Transverse colon (tissue), 4 donors: Measurements from ENCODE around the gene BMPER. TPM values are rescaled to one million over a fixed set of nuclear protein-coding genes. Genes with fewer than 3 reads are reported as not detected.

ENCODE experiments used
- DNase-seq: peaks from one replicate; pipeline ENCODE4 v3.0.0-alpha.2; 2019
- H3K27ac ChIP-seq, 4 donors: fragments of 200-600 bp; sonication (generic); 2 replicates each; pipeline ENCODE4 v1.5.1; 2016 to 2018; ENCODE audit warnings: inconsistent platforms in 4 of 4
- H3K27me3 ChIP-seq: fragments of 200-600 bp; sonication (generic); 2 replicates; pipeline ENCODE4 v1.5.1; 2017; ENCODE audit warnings: inconsistent platforms
- H3K36me3 ChIP-seq, 4 donors: fragments of 200-600 bp; sonication (generic); 2 replicates each; pipeline ENCODE4 v1.5.1; 2017 to 2019; ENCODE audit warnings: inconsistent platforms in 4 of 4
- H3K4me1 ChIP-seq, 4 donors: fragments of 200-600 bp; sonication (generic); 2 replicates each; pipeline ENCODE4 v1.5.1; 2017 to 2020; ENCODE audit warnings: inconsistent platforms in 4 of 4
- H3K4me3 ChIP-seq, 4 donors: fragments of 200-600 bp; sonication (generic); 1 replicate in 1 of 4; 2 replicates in 3 of 4; pipeline versions ENCODE4 v1.5.1 to v1.6.1; 2017 to 2019; ENCODE audit warnings: inconsistent platforms in 4 of 4
- H3K9me3 ChIP-seq, 2 donors: fragments of 200-600 bp; sonication (generic); 2 replicates each; pipeline ENCODE4 v1.5.1; 2017 to 2019; ENCODE audit warnings: inconsistent platforms in 2 of 2
- EP300 ChIP-seq: sonication (generic); formaldehyde crosslinking; IDR thresholded peaks from one replicate; pipeline ENCODE4 v1.6.1; 2017; ENCODE audit warnings: antibody characterized with exemption, low read depth
- POLR2A ChIP-seq: fragments of 450-650 bp; IDR thresholded peaks from one replicate; pipeline ENCODE4 v1.6.1; 2016; ENCODE audit warnings: antibody characterized with exemption, mild to moderate bottlenecking, moderate library complexity
- POLR2AphosphoS5 ChIP-seq, 3 donors: sonication (generic); formaldehyde crosslinking; IDR thresholded peaks; one replicate each; pipeline ENCODE4 v1.6.1; 2016; ENCODE audit warnings: antibody characterized with exemption in 3 of 3
- WGBS, 2 donors: methylation state at CpG; one replicate each; pipeline ENCODE4 v1.1.5; 2018; ENCODE audit warnings: low coverage in 1 of 2; 5-methylcytosine and 5-hydroxymethylcytosine counted together
- in situ Hi-C, 4 donors: fragments of 200-750 bp; cut with MboI; loops; one replicate each; pipeline versions ENCODE4 v1.15.0 to v1.15.1; 2017; ENCODE audit warnings: low sequenced_read_pairs in 3 of 4, low pct_ligation_motif_present in 1 of 4, low pct_unique_long_range_greater_than_20kb in 1 of 4
- intact Hi-C: fragments of 100-400 bp; cut with DNase I; formaldehyde crosslinking; loops from one replicate; pipeline ENCODE4 v1.15.1; 2023; ENCODE audit warnings: low total_unique reads
- total RNA-seq, 4 donors: library from RNA; depleted of rRNA; stranded (reverse); fragments of >200 nt; gene quantifications; one replicate each; pipeline ENCODE4 v1.1.0, GENCODE V29; 2016
- TF ChIP-seq, protein P1 (sequence below), 5 experiments: fragments of 200-600 bp in 3 of 5; fragments of 450-650 bp in 2 of 5; sonication (generic) in 3 of 5; IDR thresholded peaks; 1 replicate in 2 of 5; 2 replicates in 3 of 5; pipeline ENCODE4 v1.5.1; 2016 to 2017; ENCODE audit warnings: antibody characterized with exemption in 5 of 5, inconsistent platforms in 3 of 5, mild to moderate bottlenecking in 2 of 5, moderate library complexity in 1 of 5

Gene BMPER
- total RNA-seq, 4 donors from 2014 or later = 1.00 to 2.5 (median 1.8) TPM

GRCh38 chr7:34087892-34088891 is 182.9 kb downstream of the BMPER start:
- Histone ChIP-seq H3K9me3 (no peaks in the 10 kb centered on the region), H3K27me3 (no peaks in the 10 kb centered on the region), H3K4me3 (no peak overlapping the region), H3K27ac (no peak overlapping the region), H3K36me3 (no peaks in the 10 kb centered on the region), H3K4me1 (no peaks in the 10 kb centered on the region)
- 89 to 100% methylated on average over 4 to 10 of the region's 10 CpGs for WGBS, 2 donors
- DNase-seq = peak; percentile 37
- intact Hi-C loops (no loop called here), in situ Hi-C loops (loop anchor here in 1 of 4 donors (25.0 kb wide), 1 partner anchor 99 kb away; no protein-coding TSS in a partner anchor)
- TF ChIP-seq POLR2A (no peak), EP300 (no peak)
- TF ChIP-seq, protein P1, sequence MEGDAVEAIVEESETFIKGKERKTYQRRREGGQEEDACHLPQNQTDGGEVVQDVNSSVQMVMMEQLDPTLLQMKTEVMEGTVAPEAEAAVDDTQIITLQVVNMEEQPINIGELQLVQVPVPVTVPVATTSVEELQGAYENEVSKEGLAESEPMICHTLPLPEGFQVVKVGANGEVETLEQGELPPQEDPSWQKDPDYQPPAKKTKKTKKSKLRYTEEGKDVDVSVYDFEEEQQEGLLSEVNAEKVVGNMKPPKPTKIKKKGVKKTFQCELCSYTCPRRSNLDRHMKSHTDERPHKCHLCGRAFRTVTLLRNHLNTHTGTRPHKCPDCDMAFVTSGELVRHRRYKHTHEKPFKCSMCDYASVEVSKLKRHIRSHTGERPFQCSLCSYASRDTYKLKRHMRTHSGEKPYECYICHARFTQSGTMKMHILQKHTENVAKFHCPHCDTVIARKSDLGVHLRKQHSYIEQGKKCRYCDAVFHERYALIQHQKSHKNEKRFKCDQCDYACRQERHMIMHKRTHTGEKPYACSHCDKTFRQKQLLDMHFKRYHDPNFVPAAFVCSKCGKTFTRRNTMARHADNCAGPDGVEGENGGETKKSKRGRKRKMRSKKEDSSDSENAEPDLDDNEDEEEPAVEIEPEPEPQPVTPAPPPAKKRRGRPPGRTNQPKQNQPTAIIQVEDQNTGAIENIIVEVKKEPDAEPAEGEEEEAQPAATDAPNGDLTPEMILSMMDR (IDR thresholded peaks at IDR 0.05) = peak; percentile 23 to 44 (median 43)

- Histone ChIP-seq H3K27ac (no peak overlapping the region), H3K4me1 (no peaks in the 10 kb centered on the region), H3K4me3 (no peak overlapping the region), H3K9me3 (no peaks in the 10 kb centered on the region), H3K36me3 (no peaks in the 10 kb centered on the region), H3K27me3 (no peaks in the 10 kb centered on the region)
- 47 to 64% methylated on average over 2 to 5 of the region's 5 CpGs for WGBS, 2 donors
- in situ Hi-C loops (loop anchor here in 1 of 4 donors (25.0 kb wide), 1 partner anchor 96 kb away; no protein-coding TSS in a partner anchor), intact Hi-C loops (no loop called here)
- TF ChIP-seq, protein P1 (IDR thresholded peaks at IDR 0.05) = no peak
- no peak for TF ChIP-seq POLR2A
- TF ChIP-seq EP300 = no peak
- no peak for TF ChIP-seq POLR2AphosphoS5 (IDR thresholded peaks at IDR 0.05)
- no peak for DNase-seq
These were observed 185.5 kb downstream of the BMPER start for GRCh38 chr7:34090816-34091215.

- in situ Hi-C loops = loop anchor here in 1 of 4 donors (25.0 kb wide), 1 partner anchor 96 kb away; no protein-coding TSS in a partner anchor
- 24 to 30% methylated on average over 4 of the region's 4 CpGs for WGBS, 2 donors
- intact Hi-C loops = no loop called here
- no peaks in the 10 kb centered on the region for H3K36me3 ChIP-seq
- DNase-seq = peak; percentile 26
- no peaks in the 10 kb centered on the region for H3K4me1 ChIP-seq
- no peak overlapping the region for H3K4me3 ChIP-seq
- TF ChIP-seq POLR2A (no peak), POLR2AphosphoS5 (IDR thresholded peaks at IDR 0.05) (no peak)
- TF ChIP-seq, protein P1 (IDR thresholded peaks at IDR 0.05) = peak; percentile 29 to 43 (median 36)
- H3K9me3 ChIP-seq = no peaks in the 10 kb centered on the region
- no peaks in the 10 kb centered on the region for H3K27me3 ChIP-seq
- H3K27ac ChIP-seq = no peak overlapping the region
These were observed 186.1 kb downstream of the BMPER start for GRCh38 chr7:34091321-34091917.

DNA sequence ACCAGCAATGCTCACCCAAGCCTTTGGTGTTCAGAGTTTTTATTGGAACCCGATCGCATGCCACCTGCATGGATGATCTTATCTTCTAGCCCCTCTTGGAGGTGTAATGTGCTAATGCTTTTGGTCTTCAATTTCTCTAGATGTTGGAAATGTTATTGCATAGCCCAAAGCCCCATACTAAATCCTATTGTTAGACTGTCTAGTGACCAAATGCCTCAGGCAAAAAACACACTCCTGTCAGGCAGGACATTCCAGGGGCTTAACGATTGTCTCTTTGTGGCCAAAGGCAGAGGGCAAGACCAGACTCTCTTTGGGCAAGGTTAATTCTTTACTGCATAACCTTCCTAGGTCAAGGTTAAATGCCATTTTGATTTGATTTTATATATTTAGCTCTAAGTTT is 187.9 kb downstream of the BMPER start:
- intact Hi-C loops = no loop called here

More for the DNA sequence above, 187.9 kb downstream of the BMPER start:
- H3K27me3 ChIP-seq = no peaks in the 10 kb centered on the region
- H3K36me3 ChIP-seq = no peaks in the 10 kb centered on the region
- TF ChIP-seq POLR2AphosphoS5 (IDR thresholded peaks at IDR 0.05) (no peak), POLR2A (no peak), EP300 (no peak)
- TF ChIP-seq, protein P1 (IDR thresholded peaks at IDR 0.05) = no peak
- no peak overlapping the region for H3K27ac ChIP-seq
- no peaks in the 10 kb centered on the region for H3K4me1 ChIP-seq
- 85 to 100% methylated on average over 1 to 3 of the region's 3 CpGs for whole genome bisulfite sequencing, 2 donors
- in situ Hi-C loops = loop anchor here in 1 of 4 donors (25.0 kb wide), 1 partner anchor 94 kb away; no protein-coding TSS in a partner anchor
- no peak for DNase-seq
- H3K4me3 ChIP-seq = no peak overlapping the region
- no peaks in the 10 kb centered on the region for H3K9me3 ChIP-seq
